Activated naive CD8-positive, alpha-beta T cell treated with anti-CD3 and anti-CD28 coated beads for 36 hours (primary cell): ENCODE results near the gene BHLHE41. TPM values are rescaled to one million over a fixed set of nuclear protein-coding genes. Genes with fewer than 3 reads are reported as not detected.
A peak's percentile ranks its signal among the peaks of the same experiment; 100 is the strongest.

ENCODE experiments used
- DNase-seq: peaks from one replicate; pipeline ENCODE4 v3.0.0; 2021
- H3K27ac Mint-ChIP-seq: one replicate; pipeline ENCODE4 v1.8.0; 2022; ENCODE audit warnings: mild to moderate bottlenecking, moderate library complexity, mixed read lengths
- H3K27me3 Mint-ChIP-seq: one replicate; pipeline ENCODE4 v1.8.0; 2022; ENCODE audit warnings: mild to moderate bottlenecking, mixed read lengths
- H3K36me3 Mint-ChIP-seq: one replicate; pipeline ENCODE4 v1.8.0; 2021; ENCODE audit warnings: mild to moderate bottlenecking, mixed read lengths
- H3K4me1 Mint-ChIP-seq: one replicate; pipeline ENCODE4 v1.8.0; 2021; ENCODE audit warnings: mixed read lengths
- H3K4me3 Mint-ChIP-seq: one replicate; pipeline ENCODE4 v1.8.0; 2022; ENCODE audit warnings: mild to moderate bottlenecking, moderate library complexity, mixed read lengths
- H3K9me3 Mint-ChIP-seq: one replicate; pipeline ENCODE4 v1.8.0; 2022; ENCODE audit warnings: mixed read lengths
- total RNA-seq, 2 experiments: library from RNA; stranded (reverse); gene quantifications; one replicate each; pipeline ENCODE4 v1.2.3, GENCODE V29; 2021

Gene BHLHE41
- total RNA-seq, 2 experiments from 2014 or later: not detected

- Mint-ChIP-seq H3K27me3 (peaks cover 28% of the 10 kb centered on the region), H3K9me3 (peaks cover 2% of the 10 kb centered on the region), H3K4me1 (peaks cover 2% of the 10 kb centered on the region), H3K4me3 (peak overlapping the region; percentile 77), H3K27ac (no peak overlapping the region), H3K36me3 (no peaks in the 10 kb centered on the region)
- no peak for DNase-seq
Measured at GRCh38 chr12:26113181-26113654, 11.6 kb downstream of the BHLHE41 start.

GRCh38 chr12:26112703-26113147, 12.1 kb downstream of the BHLHE41 start:
- Mint-ChIP-seq H3K4me1 (peaks cover 2% of the 10 kb centered on the region), H3K9me3 (peaks cover 2% of the 10 kb centered on the region), H3K27ac (no peak overlapping the region), H3K36me3 (no peaks in the 10 kb centered on the region), H3K27me3 (peaks cover 25% of the 10 kb centered on the region), H3K4me3 (no peak overlapping the region)
- no peak for DNase-seq

GRCh38 chr12:26112232-26112631, 12.6 kb downstream of the BHLHE41 start:
- H3K4me3 Mint-ChIP-seq: no peak overlapping the region
- peaks cover 23% of the 10 kb centered on the region for H3K27me3 Mint-ChIP-seq
- H3K27ac Mint-ChIP-seq: no peak overlapping the region

GRCh38 chr12:26109343-26109881, 15.4 kb downstream of the BHLHE41 start:
- Mint-ChIP-seq H3K27me3 (peaks cover 15% of the 10 kb centered on the region), H3K27ac (no peak overlapping the region)

More at GRCh38 chr12:26112232-26112631, 12.6 kb downstream of the BHLHE41 start:
- Mint-ChIP-seq H3K9me3 (peaks cover 2% of the 10 kb centered on the region), H3K4me1 (peaks cover 2% of the 10 kb centered on the region), H3K36me3 (no peaks in the 10 kb centered on the region)
- no peak for DNase-seq

GRCh38 chr12:26108915-26109314, 15.9 kb downstream of the BHLHE41 start:
- Mint-ChIP-seq H3K36me3 (no peaks in the 10 kb centered on the region), H3K27ac (no peak overlapping the region), H3K4me1 (peaks cover 2% of the 10 kb centered on the region), H3K9me3 (peaks cover 2% of the 10 kb centered on the region), H3K27me3 (peaks cover 15% of the 10 kb centered on the region), H3K4me3 (no peak overlapping the region)
- DNase-seq: no peak

More at GRCh38 chr12:26109343-26109881, 15.4 kb downstream of the BHLHE41 start:
- H3K4me3 Mint-ChIP-seq: no peak overlapping the region
- peaks cover 2% of the 10 kb centered on the region for H3K4me1 Mint-ChIP-seq
- peaks cover 2% of the 10 kb centered on the region for H3K9me3 Mint-ChIP-seq
- no peaks in the 10 kb centered on the region for H3K36me3 Mint-ChIP-seq
- no peak for DNase-seq

- no peaks in the 10 kb centered on the region for H3K36me3 Mint-ChIP-seq
- no peak overlapping the region for H3K4me3 Mint-ChIP-seq
- H3K27ac Mint-ChIP-seq: no peak overlapping the region
- DNase-seq: no peak
- no peaks in the 10 kb centered on the region for H3K4me1 Mint-ChIP-seq
- no peaks in the 10 kb centered on the region for H3K9me3 Mint-ChIP-seq
- no peaks in the 10 kb centered on the region for H3K27me3 Mint-ChIP-seq
Measured at GRCh38 chr12:26106347-26106746, 18.5 kb downstream of the BHLHE41 start.

GRCh38 chr12:26102953-26103352, 21.9 kb downstream of the BHLHE41 start:
- Mint-ChIP-seq H3K4me3 (no peak overlapping the region), H3K4me1 (no peaks in the 10 kb centered on the region), H3K27ac (no peak overlapping the region), H3K36me3 (no peaks in the 10 kb centered on the region), H3K27me3 (peaks cover 10% of the 10 kb centered on the region), H3K9me3 (no peaks in the 10 kb centered on the region)
- no peak for DNase-seq

GRCh38 chr12:26101763-26102162, 23.1 kb downstream of the BHLHE41 start:
- H3K9me3 Mint-ChIP-seq: no peaks in the 10 kb centered on the region
- H3K36me3 Mint-ChIP-seq: no peaks in the 10 kb centered on the region
- H3K4me3 Mint-ChIP-seq: no peak overlapping the region
- no peaks in the 10 kb centered on the region for H3K4me1 Mint-ChIP-seq
- DNase-seq: no peak
- H3K27me3 Mint-ChIP-seq: peaks cover 16% of the 10 kb centered on the region
- no peak overlapping the region for H3K27ac Mint-ChIP-seq

- Mint-ChIP-seq H3K4me3 (no peak overlapping the region), H3K9me3 (no peaks in the 10 kb centered on the region), H3K36me3 (no peaks in the 10 kb centered on the region), H3K27ac (no peak overlapping the region), H3K4me1 (no peaks in the 10 kb centered on the region), H3K27me3 (peaks cover 16% of the 10 kb centered on the region)
- no peak for DNase-seq
Measured at GRCh38 chr12:26101350-26101734, 23.5 kb downstream of the BHLHE41 start.

GRCh38 chr12:26100666-26101349, 24.0 kb downstream of the BHLHE41 start:
- H3K4me1 Mint-ChIP-seq: no peaks in the 10 kb centered on the region
- peaks cover 16% of the 10 kb centered on the region for H3K27me3 Mint-ChIP-seq
- H3K9me3 Mint-ChIP-seq: no peaks in the 10 kb centered on the region
- H3K27ac Mint-ChIP-seq: no peak overlapping the region
- DNase-seq: no peak
- no peak overlapping the region for H3K4me3 Mint-ChIP-seq
- H3K36me3 Mint-ChIP-seq: no peaks in the 10 kb centered on the region

GRCh38 chr12:26097046-26097878, 27.6 kb downstream of the BHLHE41 start:
- Mint-ChIP-seq H3K27ac (no peak overlapping the region), H3K9me3 (no peaks in the 10 kb centered on the region), H3K36me3 (no peaks in the 10 kb centered on the region), H3K4me3 (no peak overlapping the region), H3K4me1 (peaks cover 3% of the 10 kb centered on the region), H3K27me3 (peaks cover 16% of the 10 kb centered on the region)
- DNase-seq: peak; percentile 43

GRCh38 chr12:26096036-26096435, 28.8 kb downstream of the BHLHE41 start:
- peaks cover 16% of the 10 kb centered on the region for H3K27me3 Mint-ChIP-seq
- H3K4me3 Mint-ChIP-seq: no peak overlapping the region
- no peak overlapping the region for H3K27ac Mint-ChIP-seq
- H3K36me3 Mint-ChIP-seq: no peaks in the 10 kb centered on the region
- peaks cover 3% of the 10 kb centered on the region for H3K4me1 Mint-ChIP-seq
- DNase-seq: no peak
- H3K9me3 Mint-ChIP-seq: no peaks in the 10 kb centered on the region

- no peak overlapping the region for H3K27ac Mint-ChIP-seq
- H3K4me3 Mint-ChIP-seq: no peak overlapping the region
- peaks cover 3% of the 10 kb centered on the region for H3K4me1 Mint-ChIP-seq
Measured at GRCh38 chr12:26095186-26095585, 29.7 kb downstream of the BHLHE41 start.

GRCh38 chr12:26092346-26093105, 32.3 kb downstream of the BHLHE41 start:
- Mint-ChIP-seq H3K27ac (no peak overlapping the region), H3K27me3 (peaks cover 3% of the 10 kb centered on the region), H3K4me1 (peaks cover 3% of the 10 kb centered on the region), H3K9me3 (no peaks in the 10 kb centered on the region), H3K36me3 (no peaks in the 10 kb centered on the region), H3K4me3 (no peak overlapping the region)
- DNase-seq: no peak

More at GRCh38 chr12:26095186-26095585, 29.7 kb downstream of the BHLHE41 start:
- H3K36me3 Mint-ChIP-seq: no peaks in the 10 kb centered on the region
- H3K27me3 Mint-ChIP-seq: peaks cover 13% of the 10 kb centered on the region
- no peaks in the 10 kb centered on the region for H3K9me3 Mint-ChIP-seq
- DNase-seq: no peak
